Superior temporal gyrus (tissue), 1 donor: ENCODE data around the gene CYBC1.
A peak's percentile ranks its signal among the peaks of the same experiment; 100 is the strongest.

Experiments used
- DNase-seq: peaks from one replicate; pipeline ENCODE4 v3.0.0-alpha.2; 2016; ENCODE audit errors: extremely low spot score

The CYBC1 gene

DNA sequence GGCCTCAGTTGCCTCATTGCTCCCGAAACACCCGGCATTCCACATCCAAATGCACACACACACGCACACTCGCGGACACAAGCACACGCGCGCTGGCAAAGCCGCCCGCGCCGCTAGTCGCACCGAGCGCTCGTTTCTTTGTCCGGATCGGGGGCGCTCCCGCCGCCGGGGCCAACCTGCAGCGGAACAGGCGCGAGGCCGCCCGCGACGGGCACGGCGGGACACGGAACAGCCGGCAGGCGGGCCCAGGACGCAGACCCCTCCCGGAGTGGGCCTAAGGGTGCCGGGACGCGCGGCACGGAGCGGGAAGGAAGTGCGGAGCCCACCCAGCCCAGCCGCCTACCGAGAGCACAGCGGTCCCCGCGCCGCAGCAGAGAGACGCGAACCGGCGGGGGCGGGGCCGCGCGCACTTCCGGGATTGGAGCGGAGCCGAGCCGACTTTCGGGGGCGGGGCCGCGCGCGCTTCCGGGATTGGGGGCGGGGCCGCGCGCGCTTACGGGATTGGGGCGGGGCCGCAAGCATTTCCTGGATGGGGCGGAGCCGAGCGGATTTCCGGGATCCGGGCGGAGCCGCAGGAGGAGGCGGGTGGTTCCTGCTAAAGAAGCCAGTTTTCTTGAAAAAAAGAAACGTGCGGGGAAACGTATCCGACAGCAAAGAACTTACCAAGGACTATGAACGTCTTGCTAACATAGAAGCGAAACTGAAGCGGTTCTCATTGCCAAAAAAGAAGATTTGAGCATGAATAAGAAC lies at the start of gene CYBC1:
TSS of gene CYBC1 (minus strand) at position 396 of the 750 bp plus-strand sequence. CDS start 1,498 bp downstream, outside the sequence.
- peak; percentile 91 for DNase-seq

DNA sequence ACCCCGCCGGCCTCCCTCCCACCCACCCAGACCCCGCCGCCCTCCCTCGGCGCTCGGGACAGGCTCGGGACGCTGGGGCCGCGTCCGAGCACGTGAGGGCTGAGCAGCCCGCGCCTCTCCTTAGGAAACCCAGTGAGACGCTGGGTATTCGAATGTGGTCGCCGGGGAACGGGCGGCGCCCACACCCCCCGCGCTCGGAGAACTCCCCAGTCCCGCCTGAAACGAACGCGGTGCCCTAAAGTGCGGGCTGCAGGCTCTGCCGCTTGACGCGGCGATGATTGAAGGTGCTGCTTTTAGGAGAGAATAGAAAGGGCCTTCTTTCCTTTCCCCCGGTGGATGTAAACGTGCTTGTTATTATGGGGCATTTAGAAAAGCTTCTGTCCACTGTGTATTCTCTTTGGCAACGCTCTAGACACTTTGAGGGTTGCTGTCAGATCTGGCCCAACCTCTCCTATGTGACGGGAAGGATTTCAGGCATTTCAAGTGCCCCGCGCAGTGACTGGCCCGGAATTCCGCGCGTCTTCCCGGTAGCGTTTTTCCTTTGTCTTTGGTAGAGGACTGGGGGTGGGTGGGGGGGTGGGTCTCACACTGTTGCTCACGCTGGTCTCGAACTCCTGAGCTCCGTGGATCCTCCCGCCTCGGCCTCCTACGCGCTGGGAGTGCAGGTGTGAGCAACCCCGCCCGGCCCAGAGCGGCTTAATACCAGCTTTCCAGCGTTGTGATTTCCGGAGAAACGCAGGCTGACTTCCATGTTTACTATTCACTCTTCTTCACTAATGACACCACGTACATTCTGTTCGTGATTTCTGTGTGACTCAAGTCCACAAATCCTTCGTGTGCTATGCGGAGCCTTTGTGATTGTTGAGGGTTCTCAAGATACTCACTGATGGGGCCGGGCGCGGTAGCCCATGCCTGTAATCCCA lies 47.2 kb upstream of the CYBC1 start:
- peak; percentile 32 for DNase-seq

DNA sequence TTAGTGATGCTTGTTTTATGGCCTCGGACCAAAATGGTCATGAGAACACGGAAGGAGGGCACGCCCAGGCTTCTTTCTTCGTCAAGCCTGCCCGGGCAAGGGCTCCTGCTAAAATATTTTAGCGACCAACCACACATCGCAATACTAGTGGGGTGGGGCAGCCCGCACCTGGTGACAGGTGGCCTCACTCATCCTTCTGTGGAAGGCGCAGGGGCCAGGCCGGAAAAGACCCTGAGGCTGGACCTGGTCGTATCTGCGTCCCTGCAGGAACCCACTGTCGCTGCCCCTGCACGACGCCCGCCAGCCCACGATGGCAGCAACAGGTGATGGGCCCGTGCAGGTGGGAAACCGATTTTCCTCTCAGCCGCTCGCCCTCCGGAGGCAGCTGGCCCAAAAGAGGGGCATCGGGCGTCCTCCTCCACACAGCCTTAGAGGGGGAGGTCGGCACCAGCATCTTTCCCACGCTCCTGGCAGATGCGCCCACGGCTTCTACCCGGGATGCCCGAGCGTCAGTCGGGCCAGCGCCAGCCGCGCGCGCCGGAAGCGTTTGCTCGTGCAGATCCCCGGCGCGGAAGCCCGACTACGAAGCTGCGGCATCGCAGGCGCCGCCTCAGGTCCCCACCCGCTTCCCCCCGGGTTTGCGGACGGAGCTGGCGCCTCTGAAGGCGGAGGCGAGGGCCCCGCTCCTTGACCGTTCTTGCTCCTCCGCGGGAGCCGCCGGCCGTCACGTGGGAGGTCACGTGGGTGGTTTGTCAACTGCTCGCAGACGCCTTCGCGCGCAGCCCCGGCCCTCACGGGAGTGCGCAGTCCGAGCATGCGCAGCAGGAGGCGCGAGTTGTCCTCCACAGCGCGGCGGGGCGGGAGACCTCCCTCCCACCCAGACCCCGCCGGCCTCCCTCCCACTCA lies 46.2 kb upstream of the CYBC1 start:
- DNase-seq, result peak; percentile 96

DNA sequence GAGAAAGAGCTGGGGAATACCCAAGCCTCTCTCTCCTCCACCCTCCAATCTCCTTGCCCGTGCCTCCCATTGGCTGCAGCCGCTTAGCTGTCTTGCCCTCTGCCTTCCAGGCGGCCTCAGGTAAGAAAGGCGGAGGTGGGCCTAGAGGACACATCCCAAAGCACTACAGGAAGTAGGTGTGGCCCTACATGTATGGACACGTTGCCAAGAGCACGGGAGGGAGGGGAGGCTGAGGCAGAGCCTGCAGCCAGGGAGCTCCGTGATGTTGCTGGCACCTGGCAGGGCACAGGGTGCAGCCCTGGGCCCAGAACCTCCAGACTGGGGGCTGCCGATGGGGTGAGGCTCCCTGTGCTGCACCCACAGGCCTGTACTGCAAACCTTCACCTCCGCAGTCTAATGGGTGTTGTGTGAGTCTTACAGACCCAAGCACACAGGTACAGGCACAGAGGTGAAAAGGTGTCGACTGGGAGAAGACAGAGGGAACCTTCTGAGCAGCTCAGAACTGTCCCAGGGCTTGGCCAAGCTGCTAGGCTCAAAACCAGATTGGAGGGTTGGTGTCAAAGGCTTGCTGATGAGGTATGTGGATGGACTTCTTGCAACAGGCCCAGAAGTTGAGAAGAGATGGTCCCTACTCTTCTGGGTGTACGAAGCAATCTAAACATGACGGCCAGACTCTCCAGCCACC lies 45.4 kb upstream of the CYBC1 start:
- no peak for DNase-seq

DNA sequence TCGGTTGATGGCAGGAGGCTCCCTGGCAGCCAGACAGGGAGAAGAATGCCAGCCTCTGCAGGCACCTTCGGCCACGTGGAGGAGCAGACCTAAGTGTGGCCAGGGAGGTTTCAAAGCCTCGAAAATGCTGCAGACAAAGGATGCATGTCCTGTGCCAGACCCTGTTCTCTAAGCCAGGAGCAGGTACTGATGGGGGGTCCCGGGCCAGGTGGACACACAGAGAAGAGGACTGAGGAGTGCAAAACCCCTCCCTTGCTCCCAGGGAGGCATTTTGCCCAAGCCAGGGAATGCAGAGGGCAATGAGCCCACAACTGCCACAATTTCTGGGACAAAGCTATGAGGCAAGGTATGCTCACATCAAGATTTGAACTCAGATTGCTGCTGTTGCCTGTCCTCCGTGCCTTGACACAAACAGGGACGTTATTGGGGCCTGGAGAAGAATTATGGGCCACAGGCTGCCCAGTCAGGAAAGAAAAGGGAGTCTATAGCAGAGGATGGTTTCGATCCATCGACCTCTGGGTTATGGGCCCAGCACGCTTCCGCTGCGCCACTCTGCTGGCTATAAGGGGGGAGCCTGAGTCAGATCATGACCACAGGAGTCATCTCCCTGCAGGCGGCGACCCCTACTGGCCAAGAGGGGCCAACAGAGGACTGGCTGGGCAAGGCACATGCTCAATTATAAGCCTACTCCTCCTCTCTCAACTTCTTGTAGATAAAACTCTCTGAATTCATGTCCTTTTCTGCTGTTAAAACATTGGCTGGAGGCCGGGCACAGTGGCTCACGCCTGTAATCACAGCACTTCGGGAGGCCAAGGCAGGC lies 43.9 kb upstream of the CYBC1 start:
- peak; percentile 89 for DNase-seq

DNA sequence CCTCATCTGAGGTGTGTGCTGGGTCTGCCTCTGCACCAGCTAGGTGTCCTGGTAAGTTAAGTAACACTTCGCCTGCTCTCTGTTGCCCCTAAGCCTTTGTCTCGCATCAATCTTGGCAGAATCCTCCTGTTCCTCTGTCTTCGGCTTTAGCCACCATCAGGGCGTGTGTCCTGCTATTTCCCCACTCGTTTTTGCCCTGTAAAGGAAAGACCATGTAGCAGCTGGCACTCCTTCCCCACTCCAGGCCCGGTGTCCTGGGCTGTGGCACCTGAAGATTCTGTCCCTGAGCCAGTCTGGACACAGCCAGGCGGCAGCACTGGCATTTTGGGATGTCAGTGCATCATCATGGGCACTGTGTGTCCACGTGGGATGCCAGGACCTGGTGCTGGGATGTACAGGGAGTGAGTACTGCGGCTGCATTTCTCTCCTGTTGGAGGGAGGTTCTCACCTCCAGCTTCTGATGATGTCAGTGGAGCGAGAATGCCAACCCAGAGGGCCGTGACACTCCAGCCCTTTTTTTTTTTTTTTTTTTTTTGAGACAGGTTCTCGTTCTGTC lies 42.8 kb upstream of the CYBC1 start:
- DNase-seq, result no peak

DNA sequence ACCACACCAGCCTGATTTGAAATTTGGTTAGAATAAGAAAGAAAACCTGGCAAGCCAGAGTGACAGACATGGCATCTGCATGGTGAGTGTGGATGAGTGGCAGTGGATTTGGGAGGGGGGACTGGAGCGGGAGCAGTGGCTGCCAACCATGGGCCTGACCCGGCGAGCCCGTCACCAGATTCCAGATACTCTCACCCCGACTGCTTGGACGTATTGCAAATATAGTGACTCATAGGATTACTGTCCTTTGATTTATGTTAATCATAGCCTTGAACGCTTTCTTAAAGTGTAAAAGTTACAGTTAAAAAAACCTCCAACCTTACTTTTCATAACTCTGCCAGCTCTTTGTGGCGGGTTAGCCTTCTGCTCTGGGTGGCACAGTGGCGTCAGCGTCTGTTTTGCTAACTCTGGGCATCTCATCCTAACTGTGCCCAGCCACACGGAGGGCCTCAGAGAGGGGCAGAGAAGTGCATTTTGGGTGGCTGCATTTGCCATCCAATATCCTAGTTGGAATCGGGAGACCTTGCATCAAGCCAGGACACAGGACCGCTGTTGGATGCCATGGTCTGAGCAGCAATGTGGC lies 42.2 kb upstream of the CYBC1 start:
- no peak for DNase-seq

DNA sequence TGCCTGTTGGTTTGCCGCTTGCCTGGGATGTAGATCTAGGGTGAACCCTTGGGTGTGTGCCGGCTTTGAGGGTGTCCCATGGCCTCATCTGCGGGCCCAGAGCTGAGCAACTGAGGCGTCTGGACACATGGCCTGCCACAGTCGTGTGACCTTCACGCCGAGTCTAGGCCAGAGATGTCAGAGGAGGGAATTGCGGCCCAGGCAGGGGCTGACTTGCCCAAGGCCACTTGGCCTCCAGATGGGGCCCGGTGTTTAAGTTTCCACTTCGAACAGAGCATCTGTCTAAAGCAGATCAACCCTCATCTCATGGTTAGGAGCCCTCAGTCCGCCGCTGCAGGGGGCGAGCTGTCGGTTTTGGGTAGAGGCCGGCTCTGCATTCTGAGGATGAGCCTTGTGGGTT lies 41.0 kb upstream of the CYBC1 start:
- no peak for DNase-seq

DNA sequence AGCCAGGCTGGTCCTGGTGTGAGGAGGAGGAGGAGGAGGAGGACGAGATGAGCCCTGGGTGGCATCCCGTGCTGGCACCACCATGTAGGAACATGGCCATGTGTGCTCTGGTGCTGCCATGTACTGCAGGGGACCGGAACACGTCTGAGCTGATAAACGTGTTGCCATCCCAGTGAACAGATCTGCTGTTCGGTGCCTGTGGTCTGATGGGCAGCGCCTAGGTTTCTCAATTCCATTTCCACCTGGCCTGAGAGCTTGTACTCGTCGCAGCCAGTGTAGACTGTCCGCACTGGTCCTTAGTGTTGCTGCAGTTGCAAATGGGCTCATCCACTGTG lies 40.6 kb upstream of the CYBC1 start:
- DNase-seq, result no peak

DNA sequence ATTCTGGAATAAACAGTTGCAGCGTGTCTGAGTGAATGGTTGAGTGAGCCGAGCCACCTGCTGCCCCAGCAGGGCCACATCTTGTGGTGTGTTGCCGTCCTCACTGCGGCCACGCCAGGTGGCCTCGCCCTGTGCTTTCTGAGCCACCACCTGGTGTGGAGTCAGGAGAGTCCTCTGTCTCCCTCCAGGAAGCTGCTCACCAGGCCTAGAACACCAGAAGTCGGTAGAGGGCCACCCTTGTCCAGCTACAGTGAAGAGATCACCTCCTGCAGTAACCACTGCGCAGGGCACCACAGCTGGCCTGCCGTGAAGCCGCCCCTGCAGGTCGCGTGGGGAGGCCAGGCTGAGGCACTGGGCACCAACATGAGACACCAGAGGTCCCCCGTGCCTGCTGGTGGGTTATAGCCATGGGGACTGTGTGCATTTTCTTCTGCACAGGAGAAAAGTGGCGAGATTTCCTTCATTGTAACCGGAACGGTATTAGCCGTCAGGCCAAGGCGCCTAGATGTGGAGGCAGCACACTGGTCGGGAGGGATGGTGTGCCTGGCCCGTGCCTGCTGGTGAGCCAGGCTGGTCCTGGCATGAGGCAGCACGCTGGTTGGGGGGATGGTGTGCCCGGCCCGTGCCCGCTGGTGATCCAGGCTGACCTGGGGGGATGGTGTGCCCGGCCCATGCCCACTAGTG lies 40.1 kb upstream of the CYBC1 start:
- no peak for DNase-seq

DNA sequence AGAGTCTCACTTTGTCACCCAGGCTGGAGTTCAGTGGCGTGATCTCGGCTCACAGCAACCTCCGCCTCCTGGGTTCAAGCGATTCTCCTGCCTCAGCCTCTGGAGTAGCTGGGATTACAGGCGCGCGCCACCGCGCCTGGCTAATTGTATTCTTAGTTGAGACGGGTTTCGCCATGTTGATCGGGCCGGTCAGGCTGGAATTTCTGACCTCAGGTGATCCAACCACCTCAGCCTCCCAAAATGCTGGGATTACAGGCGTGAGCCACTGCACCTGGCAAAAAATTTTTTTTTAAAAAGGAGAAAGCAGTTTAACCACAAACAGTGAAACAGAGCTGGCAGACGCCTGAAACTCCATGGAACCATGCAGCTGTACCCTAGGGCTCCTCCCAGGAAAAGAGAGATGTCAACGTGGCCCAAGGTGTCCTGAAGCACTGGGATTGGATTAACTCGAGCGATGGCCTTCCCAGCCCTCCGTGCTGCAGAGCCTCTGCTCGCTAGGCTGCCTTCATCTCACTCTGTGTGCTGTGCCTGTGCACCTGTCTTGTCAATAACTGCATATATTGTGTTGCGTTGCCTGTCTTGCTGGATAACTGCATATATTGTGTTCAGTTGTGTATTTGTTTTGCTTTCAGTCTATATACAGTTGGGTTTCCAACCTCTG lies 39.4 kb upstream of the CYBC1 start:
- DNase-seq, result no peak

DNA sequence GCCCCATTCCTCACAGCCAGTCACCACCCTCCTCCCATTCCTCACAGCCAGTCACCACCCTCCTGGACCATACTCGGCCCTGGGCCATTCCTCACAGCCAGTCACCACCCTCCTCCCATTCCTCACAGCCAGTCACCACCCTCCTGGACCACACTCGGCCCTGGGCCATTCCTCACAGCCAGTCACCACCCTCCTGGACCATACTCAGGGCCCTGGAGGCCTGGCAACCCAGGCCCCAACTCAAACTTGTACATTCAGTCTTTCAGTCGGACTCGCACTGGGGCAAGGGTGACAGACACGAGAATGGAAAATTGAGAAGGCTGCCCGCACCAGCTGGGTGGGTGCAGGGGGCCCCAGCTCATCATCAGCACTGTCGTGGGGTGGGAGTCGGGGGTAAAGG lies 38.6 kb upstream of the CYBC1 start:
- DNase-seq, result no peak

DNA sequence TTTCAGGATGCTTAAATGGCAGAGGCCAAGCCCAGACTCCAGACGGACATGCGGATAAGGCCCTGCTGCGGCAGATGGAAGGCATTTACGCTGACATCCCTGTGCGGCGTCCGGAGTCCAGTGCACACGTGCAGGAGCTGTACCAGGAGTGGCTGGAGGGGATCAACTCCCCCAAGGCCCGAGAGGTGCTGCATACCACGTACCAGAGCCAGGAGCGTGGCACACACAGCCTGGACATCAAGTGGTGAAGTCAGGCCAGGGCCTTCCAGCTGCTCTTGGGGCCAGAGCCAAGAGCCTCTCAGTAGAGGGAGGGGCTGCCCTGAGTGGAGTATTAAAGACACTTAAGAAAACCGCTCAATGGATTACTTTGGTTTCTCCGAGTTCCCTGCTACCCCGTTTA lies 37.4 kb upstream of the CYBC1 start:
- no peak for DNase-seq

DNA sequence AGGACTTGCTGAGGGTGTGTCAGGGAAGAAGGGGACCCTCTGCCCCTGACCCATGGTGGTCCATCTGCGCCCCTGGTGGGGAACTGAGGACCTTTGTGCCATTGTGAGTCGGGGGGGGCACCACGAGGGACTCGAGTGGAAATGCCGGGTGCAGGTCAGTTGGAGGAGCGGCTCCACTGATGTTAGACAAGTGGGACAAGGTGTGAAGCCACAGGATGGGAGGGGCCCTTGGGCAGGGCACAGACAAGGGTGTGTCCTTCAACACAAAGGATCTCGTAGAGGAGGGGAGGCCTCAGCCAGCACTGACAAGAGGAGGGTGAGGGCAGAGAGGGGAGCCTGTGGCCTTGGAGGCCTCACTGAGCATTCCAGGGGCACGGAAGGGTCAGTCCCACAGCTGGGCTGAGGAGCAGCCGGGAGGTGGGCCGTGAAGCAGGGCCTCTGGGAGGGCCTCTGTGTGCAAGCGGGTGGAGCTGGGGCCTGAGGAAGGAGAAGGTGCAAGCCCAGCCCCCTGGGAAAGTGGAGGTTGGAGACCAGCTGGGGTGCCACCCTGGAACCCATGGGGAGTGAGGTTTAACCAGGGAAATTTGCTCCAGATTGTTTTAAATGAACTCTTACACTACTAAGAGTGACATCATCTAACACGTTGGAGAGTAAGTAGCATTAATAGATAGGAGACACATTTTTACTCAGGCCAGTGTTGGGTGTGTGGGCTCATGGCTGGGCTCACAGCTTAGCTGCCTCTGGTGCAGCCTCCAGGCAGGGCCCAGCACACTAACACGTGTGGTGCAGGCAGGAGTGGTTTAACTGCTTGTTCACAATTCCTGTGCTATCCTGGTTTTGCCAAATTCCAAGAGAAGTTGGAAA lies 35.9 kb upstream of the CYBC1 start:
- DNase-seq, result no peak

DNA sequence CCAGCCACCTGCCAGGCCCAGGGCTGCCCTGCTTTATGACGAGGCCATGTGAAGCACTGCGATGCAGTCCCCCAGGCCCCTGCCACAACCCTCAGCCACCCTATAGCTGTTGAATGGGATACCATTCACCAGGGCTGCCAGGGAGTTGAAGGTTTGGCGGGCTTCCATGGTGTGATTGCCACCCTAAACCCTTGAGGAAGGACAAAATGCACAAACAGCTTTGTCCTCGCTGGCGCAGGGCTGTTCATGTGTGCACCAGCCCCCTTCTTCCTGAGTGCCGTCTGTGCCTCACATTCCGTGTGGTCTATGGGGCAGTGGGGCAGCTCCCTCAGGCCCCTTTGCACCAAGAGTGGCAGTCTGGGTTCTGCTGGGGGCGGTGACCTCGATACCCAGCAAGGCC lies 33.3 kb upstream of the CYBC1 start:
- no peak for DNase-seq

DNA sequence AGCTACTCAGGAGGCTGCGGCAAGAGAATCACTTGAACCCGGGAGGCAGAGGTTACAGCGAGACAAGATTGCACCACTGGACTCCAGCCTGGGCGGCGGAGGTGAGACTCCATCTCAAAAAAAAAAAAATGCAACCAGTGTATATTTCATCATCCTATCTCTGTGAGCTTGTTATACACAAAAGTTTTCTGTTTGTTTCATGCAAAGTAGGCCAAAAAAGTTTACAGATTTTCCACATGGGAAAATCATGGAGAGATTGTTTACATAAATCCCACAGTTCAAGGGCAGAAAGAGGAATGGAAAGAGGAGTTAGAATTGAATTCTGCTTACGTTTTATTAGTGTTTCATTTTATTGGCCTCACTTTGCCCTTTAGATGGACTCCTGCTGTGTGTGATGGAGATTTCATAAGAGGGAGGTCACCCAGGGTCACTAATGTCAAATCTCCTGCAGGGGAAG lies 32.7 kb upstream of the CYBC1 start:
- no peak for DNase-seq

DNA sequence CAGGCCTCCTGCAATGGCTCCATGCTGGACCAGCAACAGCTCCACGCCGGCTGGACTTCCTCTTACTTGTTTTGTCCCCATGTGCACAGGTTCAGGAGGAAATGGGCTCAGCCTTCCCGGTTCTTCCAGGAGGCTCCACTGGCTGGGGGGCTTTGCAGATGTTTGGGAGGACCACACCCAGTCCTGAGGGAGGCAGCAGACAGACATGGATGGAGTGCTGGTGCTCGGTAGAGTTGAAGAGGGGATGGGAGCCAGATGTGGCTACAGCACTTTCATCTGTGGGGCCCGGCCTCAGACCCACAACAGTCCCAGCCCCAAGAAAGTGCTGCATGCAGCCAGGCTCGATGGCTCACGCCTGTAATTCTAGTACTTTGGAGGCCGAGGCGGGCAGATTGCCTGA lies 29.8 kb upstream of the CYBC1 start:
- DNase-seq, result no peak

DNA sequence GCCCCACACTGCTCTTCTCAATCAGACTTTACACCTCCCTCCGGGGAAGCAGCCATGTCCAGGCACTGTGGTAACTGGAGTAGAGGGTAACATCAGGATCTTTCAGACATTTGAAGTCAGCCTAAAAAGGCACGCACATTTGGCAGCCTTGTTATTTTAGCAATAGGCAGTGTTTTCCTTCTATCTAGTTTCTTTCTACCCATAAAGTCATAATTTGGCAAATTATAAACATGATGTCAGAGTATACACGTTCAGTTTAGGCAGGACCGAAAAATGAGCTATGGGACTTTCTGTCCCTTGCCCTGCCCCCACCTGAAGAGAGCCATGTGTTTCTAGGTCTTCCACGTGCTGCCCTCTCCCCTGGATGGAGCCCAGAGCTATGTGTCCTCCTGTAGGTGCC lies 29.1 kb upstream of the CYBC1 start:
- no peak for DNase-seq
